ENCODE results near the gene PPP1R15A.
A peak's percentile ranks its signal among the peaks of the same experiment; 100 is the strongest.

- TF ChIP-seq CTCF (IDR thresholded peaks at IDR 0.05) (peak in 3 of 6 experiments; percentile 18 to 31 (median 21)), EP300 (IDR thresholded peaks at IDR 0.05) (peak in 3 of 4 donors; percentile 21 to 94 (median 91))
Measured at GRCh38 chr19:48872884-48873475, 759 bp downstream of the PPP1R15A start.

Measured in upper lobe of left lung (tissue), 4 donors.